Regular cardiac myocyte (primary cell): ENCODE results near the gene ZCCHC24. TPM values are rescaled to one million over a fixed set of nuclear protein-coding genes. Genes with fewer than 3 reads are reported as not detected.

Experiments used
- total RNA-seq: library from RNA; depleted of rRNA; stranded (reverse); fragments of >200 nt; gene quantifications from 2 replicates; pipeline ENCODE4 v1.2.3, GENCODE V29; 2014

The ZCCHC24 gene
- 11.6 and 15.0 TPM in 2 replicates for total RNA-seq

GRCh38 chr10:79445161-79445976 is at the start of gene ZCCHC24:
TSS of gene ZCCHC24 (minus strand) at chr10:79445624. CDS start at chr10:79445440, 184 bp downstream.

GRCh38 chr10:79347226-79347893 is 98.1 kb downstream of the ZCCHC24 start, which contains the start of gene PPIF:
TSS of gene PPIF (plus strand) at chr10:79347469. CDS start at chr10:79347549, 80 bp downstream.

Other genes with a start within 250 kb of the ZCCHC24 start
- 31.3 and 40.8 TPM in 2 replicates for gene PPIF, start 98.2 kb downstream of the ZCCHC24 start, total RNA-seq
- 0.28 and 0.77 TPM in 2 replicates for gene EIF5AL1, start 66.9 kb upstream of the ZCCHC24 start, total RNA-seq
- gene SFTPA2, start 114.8 kb upstream of the ZCCHC24 start, total RNA-seq: not detected in 2 replicates
- gene SFTPA1, start 165.3 kb upstream of the ZCCHC24 start, total RNA-seq: not detected in 2 replicates